Pons (tissue), 1 donor: Measurements from ENCODE around the gene HLA-DRB1.
"Not testable (repeated sequence)": the region's sequence is repeated elsewhere in the genome, so short reads cannot be mapped to it uniquely, and the experiment has no call there.

Source experiments
- DNase-seq: peaks from one replicate; pipeline ENCODE4 v3.0.0-alpha.2; 2016; ENCODE audit warnings: low spot score

The HLA-DRB1 gene

GRCh38 chr6:32609391-32609730 lies 19.7 kb upstream of the HLA-DRB1 start:
- DNase-seq = no peak

- no peak for DNase-seq
Observed at GRCh38 chr6:32608362-32608761, 18.7 kb upstream of the HLA-DRB1 start.

DNA sequence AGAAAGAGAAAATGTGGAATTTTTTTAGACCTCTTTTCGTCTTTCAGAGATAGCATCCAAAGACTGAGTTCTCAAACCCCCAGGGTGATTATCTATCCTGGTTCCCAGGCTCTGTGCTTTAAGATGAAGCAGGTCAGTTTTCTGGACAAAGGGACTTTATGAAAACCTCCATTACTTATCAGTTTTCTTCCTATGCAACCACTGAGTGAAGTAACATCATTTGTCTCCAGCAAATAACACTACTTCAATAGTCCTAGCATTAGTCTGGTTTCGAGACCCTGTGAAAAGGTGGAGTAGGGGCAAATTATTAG lies 18.3 kb upstream of the HLA-DRB1 start:
- DNase-seq = no peak

GRCh38 chr6:32607263-32607987 lies 17.8 kb upstream of the HLA-DRB1 start:
- DNase-seq = no peak

GRCh38 chr6:32604434-32604877 lies 14.8 kb upstream of the HLA-DRB1 start:
- peak; percentile 64 for DNase-seq

DNA sequence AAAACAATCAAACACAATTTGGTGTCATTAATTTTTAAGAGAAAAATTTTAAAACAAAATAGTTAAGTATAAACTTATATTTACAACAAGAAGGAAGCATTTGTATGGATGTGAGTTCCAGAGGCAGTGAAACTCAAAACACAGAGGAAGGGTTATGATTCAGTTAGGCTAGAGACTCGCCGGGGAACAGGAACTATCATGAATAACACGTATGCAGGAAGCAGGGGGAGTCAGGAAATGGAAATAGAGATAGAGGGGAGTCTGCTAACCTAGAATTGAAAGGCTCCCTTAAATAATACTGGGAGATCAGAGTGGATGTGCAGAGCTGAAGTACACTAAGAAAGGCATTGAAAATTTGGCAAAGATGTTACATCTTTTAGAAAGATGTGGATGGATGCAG lies 14.2 kb upstream of the HLA-DRB1 start:
- DNase-seq = no peak

- DNase-seq = no peak
Observed at GRCh38 chr6:32603222-32603621, 13.6 kb upstream of the HLA-DRB1 start.

DNA sequence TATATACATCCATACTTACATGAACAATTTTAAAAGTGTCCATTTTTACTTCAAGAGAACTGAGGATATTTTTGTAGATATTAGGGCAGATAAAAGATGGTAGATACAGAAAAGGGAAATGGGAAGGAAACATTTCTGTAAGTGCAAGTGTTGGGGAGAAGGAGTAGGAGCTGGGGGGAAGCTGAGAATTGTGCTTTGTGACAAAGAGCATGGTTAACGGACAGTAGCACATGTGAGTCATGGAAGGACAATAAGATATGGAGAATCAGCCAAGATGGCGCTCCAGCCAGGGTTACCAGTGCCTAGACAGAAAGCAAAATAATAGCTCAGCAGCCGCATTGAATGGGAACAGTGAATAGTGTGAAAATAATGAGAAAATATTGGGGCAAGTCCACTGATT lies 12.7 kb upstream of the HLA-DRB1 start:
- no peak for DNase-seq

DNA sequence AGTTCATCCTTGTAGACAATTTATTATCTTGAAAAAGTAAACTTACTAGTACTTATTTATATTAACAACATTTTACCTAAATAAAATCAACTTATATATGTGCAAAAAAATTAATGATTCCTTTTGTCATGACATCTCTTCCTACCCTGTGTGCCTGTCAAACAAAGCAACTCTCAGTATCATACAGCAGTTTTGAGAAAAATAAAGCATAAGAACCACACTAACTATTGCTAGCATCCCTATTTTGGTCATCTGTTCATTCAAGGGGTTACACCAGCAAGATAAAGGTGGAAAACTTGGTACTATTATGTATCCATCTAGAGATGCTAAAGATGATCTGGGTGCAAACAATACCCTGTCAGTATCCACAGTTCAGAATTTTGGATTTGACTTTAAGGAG lies 7.4 kb upstream of the HLA-DRB1 start:
- DNase-seq = no peak

DNA sequence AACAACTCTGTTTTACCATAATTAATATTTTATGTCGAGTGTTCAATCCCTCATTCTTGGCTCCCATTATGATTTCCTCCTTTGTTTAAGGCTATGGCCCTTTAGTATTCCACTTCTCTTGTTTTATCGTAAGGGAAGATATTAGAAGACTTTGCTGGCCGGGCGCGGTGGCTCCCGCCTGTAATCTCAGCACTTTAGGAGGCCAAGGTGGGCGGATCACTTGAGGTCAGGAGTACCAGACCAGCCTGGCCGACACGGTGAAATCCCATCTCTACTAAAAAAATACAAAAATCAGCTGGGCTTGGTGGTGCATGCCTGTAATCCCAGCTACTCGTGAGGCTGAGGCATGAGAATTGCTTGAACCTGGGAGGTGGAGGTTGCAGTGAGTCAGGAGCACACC lies 1.1 kb upstream of the HLA-DRB1 start:
- DNase-seq = not testable (repeated sequence)

- DNase-seq = no peak
Observed at GRCh38 chr6:32588156-32588555, 1.5 kb downstream of the HLA-DRB1 start.

DNA sequence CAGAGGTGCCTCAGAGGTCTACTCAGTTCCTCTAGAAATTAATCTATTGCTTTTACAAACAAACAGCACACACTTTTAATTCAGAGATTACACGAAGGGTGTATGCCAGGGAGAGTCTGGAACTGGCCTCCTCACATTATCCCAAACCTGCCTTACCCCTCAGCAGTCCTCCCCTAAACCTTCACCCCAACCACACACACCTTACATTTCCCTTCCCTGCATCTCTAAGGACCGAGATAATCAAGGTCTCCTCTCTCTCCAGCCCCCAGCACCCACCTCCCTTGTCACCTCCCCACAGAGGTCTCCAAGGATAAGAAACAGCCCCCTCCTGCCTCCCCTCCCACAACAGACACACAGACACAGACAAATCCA lies 6.1 kb downstream of the HLA-DRB1 start:
- DNase-seq = no peak

DNA sequence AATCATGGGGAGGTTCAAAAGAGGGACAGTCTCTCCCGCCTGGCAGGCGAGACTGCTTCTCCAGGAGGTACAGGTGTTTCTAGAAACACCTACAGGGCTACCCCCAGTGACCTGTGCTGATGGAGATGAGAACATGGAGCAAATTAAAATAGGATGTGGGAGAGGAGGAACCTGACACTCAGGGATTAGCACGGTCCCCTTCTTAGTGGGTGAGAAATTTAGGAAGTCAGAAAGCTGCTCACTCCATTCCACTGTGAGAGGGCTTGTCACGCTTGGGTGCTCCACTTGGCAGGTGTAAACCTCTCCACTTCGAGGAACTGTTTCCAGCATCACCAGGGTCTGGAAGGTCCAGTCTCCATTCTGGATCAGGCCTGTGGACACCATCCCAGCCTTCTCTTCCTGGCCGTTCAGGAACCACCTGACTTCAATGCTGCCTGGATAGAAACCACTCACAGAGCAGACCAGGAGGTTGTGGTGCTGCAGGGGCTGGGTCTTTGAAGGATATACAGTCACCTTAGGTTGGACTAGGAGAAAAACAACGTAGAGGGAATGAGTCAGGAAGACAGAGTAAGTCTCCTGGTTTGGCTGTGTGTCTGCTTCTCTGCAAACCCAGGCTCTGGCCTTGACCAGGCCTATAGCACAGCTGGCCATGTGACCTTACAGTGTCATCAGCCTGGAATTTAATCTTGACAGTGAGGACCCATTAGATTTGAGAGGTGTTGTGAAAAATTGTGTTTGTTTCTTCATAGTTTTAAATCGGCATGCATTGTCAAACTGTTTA lies 8.1 kb downstream of the HLA-DRB1 start:
- DNase-seq = no peak

DNA sequence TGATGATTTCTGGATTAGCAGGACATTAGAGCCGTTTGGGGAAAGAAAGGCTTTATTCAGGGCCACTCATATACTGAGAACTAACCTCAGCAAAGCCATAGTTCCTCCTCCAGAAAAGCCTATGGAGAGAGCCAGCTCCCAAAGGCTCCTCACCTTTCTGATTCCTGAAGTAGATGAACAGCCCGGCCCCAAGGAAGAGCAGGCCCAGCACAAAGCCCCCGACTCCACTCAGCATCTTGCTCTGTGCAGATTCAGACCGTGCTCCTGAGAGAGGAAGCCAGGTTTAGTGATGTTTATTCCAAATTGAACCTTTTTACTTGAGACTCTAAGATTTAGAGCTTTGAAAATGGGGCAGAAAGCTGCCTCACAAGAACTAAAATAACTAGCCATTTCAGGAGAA lies 9.1 kb downstream of the HLA-DRB1 start:
- no peak for DNase-seq

DNA sequence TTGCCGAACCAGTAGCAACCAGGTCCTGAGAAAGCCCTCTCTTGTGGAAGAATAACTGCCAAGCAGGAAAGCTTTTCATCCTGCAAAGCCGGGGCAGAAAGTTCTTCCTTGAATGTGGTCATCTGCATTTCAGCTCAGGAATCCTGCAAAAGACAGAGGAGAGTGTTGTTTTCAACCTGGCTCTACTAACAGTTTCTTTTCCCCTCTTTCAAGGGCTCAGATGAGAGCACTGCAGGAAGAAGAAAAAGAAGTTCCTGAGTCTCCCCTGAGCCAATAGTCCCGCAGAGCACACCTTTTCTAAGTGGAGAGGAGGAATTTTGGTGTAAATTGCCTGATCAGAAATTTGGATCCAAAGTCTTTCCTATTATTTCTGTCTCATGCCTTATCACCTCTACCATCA lies 10.7 kb downstream of the HLA-DRB1 start:
- no peak for DNase-seq

DNA sequence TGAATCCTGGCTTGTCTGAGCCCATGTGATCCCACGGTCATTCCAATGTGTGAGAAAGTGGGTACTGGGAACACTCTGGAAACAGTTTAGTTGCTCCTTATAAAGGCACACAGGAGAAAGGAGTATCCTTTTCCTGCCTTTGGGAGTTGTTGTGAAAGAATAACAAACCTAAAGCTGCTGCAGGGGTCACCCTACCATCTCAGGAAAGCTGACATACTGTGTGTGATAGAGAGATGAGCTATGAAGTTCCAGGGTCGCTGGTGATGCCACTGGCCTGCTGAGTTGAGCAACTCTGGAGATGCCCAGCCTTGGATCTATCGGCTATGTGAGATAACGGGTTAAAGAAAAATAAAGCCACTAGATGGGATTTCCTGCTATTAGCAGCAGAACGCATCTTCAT lies 12.2 kb downstream of the HLA-DRB1 start:
- DNase-seq = not testable (repeated sequence)

- no peak for DNase-seq
Observed at GRCh38 chr6:32576250-32576649, 13.4 kb downstream of the HLA-DRB1 start.

DNA sequence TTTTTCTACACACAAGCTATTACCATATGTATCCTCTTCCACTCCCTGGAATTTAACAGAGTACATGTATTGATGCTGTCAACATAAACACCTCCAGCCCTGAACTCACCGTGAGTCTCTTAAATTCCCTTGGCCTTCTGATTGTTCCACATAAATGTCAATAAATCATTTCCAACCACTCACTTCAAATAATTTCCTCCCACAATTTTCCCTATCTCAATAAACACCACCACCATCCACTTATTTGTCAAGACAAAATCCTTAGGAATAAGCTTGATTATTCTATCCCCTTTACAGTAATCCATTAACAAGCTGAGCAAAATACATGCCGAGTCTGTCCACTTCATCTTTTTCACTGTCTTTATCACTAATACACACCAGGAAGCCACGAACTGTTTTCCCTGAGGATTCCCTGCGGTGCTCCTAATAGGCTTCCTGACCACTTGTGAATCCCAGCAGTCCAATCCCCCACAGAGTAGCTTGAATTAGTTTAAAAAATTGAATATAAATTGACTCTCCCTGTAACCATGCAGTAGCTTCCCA lies 19.2 kb downstream of the HLA-DRB1 start:
- DNase-seq = no peak

- DNase-seq = no peak
Observed at GRCh38 chr6:32568561-32568960, 21.1 kb downstream of the HLA-DRB1 start.

GRCh38 chr6:32566957-32567356 lies 22.7 kb downstream of the HLA-DRB1 start:
- no peak for DNase-seq

GRCh38 chr6:32565511-32565910 lies 24.1 kb downstream of the HLA-DRB1 start:
- no peak for DNase-seq

DNA sequence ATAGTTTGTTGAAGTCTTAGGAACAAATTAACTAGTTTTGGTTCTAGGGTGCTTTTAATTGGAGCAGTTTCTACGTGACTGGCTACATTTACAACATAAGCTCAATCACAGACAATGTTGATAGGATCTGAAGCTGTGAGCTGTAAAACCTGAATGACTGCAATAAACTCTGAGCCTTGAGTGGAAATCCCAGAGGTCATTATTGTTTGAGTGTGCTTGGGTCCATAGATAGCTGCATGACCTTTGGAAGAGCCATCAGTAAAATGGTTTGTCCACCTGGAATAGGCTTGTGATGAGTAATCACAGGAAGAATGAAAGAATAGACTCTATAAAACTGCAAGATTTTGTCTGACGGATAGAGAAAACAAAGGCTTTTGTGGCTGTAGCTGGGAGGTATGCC lies 26.7 kb downstream of the HLA-DRB1 start:
- no peak for DNase-seq

- DNase-seq = no peak
Observed at GRCh38 chr6:32559747-32560146, 29.9 kb downstream of the HLA-DRB1 start.
